AG09309 (cell line): Measurements from ENCODE around the gene HS3ST2.

Experiments used
- DNase-seq: peaks from one replicate; pipeline ENCODE4 v3.0.0-alpha.2; 2010; ENCODE audit warnings: low read depth
- H3K4me3 ChIP-seq: 2 replicates; pipeline ENCODE4 v1.5.1; 2011; ENCODE audit warnings: mild to moderate bottlenecking, low read depth, low read length, moderate library complexity; ENCODE audit not compliant: control insufficient read depth
- TF ChIP-seq, protein P1 (sequence below): IDR thresholded peaks from 2 replicates; pipeline ENCODE4 v1.5.1; 2011; ENCODE audit warnings: mild to moderate bottlenecking, low read depth, low read length, inconsistent platforms; ENCODE audit not compliant: insufficient read depth, control insufficient read depth; ENCODE audit errors: missing control alignments

HS3ST2 gene

DNA sequence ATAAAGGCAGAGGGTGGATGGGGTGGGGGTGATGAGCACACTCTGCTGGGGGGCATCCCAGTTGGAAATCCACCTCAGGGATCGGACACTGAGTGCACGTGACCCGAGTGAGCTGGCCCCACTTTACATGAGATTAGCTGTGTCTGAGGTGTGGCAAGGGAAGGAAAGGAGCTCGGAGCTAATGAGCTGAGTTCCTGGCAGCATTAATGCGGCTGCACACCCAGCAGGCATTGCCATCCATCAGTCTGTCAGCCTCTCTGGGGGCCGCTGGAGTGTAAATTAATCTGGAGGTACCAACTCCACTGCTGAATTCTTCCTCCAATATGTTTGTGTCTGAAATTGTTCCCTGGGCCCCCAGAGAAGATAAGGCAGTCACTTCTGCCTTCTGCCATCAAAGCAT is 65.5 kb downstream of the HS3ST2 start:
- no peak for DNase-seq
- TF ChIP-seq, protein P1, sequence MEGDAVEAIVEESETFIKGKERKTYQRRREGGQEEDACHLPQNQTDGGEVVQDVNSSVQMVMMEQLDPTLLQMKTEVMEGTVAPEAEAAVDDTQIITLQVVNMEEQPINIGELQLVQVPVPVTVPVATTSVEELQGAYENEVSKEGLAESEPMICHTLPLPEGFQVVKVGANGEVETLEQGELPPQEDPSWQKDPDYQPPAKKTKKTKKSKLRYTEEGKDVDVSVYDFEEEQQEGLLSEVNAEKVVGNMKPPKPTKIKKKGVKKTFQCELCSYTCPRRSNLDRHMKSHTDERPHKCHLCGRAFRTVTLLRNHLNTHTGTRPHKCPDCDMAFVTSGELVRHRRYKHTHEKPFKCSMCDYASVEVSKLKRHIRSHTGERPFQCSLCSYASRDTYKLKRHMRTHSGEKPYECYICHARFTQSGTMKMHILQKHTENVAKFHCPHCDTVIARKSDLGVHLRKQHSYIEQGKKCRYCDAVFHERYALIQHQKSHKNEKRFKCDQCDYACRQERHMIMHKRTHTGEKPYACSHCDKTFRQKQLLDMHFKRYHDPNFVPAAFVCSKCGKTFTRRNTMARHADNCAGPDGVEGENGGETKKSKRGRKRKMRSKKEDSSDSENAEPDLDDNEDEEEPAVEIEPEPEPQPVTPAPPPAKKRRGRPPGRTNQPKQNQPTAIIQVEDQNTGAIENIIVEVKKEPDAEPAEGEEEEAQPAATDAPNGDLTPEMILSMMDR = no peak
- no peak overlapping the region for H3K4me3 ChIP-seq

DNA sequence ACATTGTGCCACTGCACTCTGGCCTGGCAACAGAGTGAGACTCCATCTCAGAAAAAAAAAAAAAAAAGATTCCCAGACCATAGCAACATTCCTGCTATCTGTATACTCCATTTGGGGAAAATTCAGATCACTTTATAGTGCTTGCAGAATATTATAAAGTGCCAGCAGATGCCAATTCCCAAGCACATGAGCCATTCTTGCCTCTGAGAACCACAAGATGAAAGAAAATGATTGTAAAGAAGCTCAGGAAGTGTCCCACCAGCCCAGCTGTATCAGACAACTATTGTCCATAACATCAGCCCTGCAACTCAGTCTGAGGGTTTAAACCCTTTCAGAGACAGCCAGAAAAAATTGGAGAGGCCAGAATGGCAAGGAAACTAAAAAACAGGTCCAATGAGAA is 69.0 kb downstream of the HS3ST2 start:
- TF ChIP-seq, protein P1 = no peak
- no peak for DNase-seq
- H3K4me3 ChIP-seq = no peak overlapping the region

DNA sequence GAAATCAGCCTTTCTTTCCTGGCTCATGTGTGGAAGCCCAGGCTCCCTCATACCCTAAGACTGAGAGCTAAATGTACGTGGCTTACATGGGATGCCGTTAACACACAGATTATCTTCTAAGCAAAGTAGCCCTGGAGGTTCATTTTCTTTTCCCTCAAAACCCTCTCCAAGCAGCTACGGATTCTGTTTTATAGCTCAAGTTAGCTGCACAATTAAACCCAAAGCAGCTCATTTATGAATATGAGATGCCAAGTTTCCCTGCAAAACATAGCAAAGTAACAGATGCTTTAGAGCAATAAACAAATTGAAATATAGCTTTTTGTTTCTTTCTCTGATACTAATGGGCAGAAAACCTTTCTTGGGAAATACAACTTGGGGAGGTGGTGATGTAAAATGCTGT is 72.0 kb downstream of the HS3ST2 start:
- DNase-seq = no peak
- no peak overlapping the region for H3K4me3 ChIP-seq
- TF ChIP-seq, protein P1 = no peak

DNA sequence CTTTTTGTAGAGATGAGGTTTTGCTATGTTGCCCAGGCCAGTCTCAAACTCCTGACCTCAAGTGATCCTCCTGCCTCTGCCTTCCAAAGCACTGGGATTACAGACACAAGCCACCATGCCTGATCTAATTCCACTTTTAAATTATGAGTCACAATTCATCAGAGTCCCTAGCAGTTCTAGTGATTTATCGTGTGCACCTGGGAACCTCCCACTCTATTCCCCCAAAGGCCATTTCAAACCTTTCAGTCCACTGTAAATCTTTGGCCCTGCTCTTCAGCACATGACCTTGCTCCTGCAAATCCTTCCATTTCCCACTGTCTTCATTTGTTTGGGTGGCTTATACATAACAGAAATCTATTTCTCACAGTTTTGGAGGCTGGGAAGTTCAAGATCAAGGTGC is 73.0 kb downstream of the HS3ST2 start:
- TF ChIP-seq, protein P1 = no peak
- no peak overlapping the region for H3K4me3 ChIP-seq
- DNase-seq = no peak

DNA sequence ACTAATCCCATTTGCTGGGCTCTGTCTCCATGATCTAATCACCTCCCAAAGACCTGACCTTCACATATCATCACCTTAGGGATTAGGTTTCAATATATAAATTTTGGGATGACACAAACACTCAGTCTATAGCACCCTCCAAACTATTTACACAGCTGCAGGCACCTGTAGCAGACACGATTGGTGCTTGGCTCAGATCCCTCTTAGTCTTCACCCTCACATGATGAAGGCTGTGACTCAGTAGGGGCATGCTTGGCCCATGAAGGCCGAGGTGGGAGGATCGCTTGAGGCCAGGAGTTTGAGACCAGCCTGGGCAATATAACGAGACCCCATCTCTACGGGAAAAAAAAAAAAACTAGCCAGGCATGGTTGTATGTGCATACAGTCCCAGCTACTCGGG is 73.5 kb downstream of the HS3ST2 start:
- TF ChIP-seq, protein P1 = no peak
- H3K4me3 ChIP-seq = no peak overlapping the region
- no peak for DNase-seq

DNA sequence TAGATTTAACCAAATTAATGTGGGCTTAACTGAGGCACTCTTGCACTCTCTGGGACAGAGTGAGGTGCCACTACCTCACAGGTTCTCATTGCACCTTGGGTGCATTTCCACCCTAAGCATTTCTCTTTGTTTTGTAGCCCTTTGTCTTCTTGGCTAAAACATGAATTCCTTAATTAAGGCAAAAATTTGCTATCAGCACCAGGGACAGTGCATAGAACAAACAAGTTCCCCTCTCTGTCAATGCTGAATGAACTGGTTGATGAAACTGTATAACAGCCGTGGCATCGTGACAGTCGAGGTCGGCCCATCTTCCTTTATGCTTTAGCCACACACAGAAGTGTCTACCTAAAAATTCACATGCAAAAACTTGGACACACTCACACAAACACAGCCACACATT is 74.8 kb downstream of the HS3ST2 start:
- TF ChIP-seq, protein P1 = no peak
- no peak overlapping the region for H3K4me3 ChIP-seq
- DNase-seq = no peak

DNA sequence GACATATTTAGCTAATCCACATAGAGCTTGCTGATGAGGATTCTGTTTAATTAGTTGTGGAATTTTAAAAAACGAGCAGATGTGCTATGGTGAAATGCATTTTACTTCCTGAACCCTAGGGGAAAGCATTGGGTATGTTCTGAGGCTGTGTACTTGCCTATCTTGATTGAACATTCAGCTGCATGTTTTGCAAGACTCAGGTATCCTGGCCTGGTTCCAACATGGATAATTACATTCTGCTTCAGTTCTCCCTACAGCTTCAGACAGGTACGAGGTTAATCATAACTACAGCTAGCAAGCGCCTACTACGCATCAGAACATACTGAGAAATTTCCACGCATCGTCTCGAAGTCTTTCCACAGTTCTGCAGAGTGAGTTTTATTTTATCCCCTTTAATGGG is 77.0 kb downstream of the HS3ST2 start:
- no peak for DNase-seq
- H3K4me3 ChIP-seq = no peak overlapping the region
- TF ChIP-seq, protein P1 = no peak
